ENCODE results near the gene KIF1B.

DNA sequence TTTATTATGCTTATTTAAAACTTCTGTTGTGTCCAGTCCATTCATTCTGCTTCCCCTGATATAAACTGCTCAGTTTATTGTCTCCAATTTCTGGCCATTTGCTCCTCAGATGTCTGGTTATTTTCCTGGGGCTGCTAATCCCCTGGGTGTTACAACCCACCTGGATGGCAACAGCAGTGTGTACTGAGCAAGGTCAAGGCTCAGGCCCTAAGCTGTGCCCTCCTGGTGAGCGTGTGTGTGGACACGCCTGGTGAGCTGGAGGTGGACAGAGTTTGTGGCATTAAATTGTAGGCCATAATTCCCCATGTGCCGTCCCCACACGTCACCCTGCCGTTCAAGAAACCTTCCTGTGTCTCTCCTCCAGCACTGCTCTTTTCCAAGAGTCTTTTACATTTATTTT lies 18.1 kb upstream of the KIF1B start:
- TF ChIP-seq, protein P1, sequence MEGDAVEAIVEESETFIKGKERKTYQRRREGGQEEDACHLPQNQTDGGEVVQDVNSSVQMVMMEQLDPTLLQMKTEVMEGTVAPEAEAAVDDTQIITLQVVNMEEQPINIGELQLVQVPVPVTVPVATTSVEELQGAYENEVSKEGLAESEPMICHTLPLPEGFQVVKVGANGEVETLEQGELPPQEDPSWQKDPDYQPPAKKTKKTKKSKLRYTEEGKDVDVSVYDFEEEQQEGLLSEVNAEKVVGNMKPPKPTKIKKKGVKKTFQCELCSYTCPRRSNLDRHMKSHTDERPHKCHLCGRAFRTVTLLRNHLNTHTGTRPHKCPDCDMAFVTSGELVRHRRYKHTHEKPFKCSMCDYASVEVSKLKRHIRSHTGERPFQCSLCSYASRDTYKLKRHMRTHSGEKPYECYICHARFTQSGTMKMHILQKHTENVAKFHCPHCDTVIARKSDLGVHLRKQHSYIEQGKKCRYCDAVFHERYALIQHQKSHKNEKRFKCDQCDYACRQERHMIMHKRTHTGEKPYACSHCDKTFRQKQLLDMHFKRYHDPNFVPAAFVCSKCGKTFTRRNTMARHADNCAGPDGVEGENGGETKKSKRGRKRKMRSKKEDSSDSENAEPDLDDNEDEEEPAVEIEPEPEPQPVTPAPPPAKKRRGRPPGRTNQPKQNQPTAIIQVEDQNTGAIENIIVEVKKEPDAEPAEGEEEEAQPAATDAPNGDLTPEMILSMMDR (IDR thresholded peaks at IDR 0.05) = no peak
- TF ChIP-seq POLR2A (IDR thresholded peaks at IDR 0.05) = no peak
